ENCODE data around the gene INPP5B.
"Not testable (repeated sequence)": the region's sequence is repeated elsewhere in the genome, so short reads cannot be mapped to it uniquely, and the experiment has no call there.

Gene INPP5B

GRCh38 chr1:37978541-37978940 is 31.7 kb upstream of the INPP5B start:
- Histone ChIP-seq H3K4me1 (ENCODE audit: low read length) (no peaks in the 10 kb centered on the region), H4K20me1 (ENCODE audit: insufficient read depth, low read length) (no peaks in the 10 kb centered on the region), H3K27me3 (replicated peaks; ENCODE audit: insufficient read depth, low read length) (no peaks in the 10 kb centered on the region), H3K4me2 (ENCODE audit: low read depth, low read length) (no peak overlapping the region), H3K36me3 (replicated peaks; ENCODE audit: insufficient read depth, low read length) (peaks cover 13% of the 10 kb centered on the region; the same call in 1 of the 2 replicates), H3K4me3 (ENCODE audit: low read length) (no peak overlapping the region), H3K9ac (ENCODE audit: low read length) (no peak overlapping the region), H3K9me2 (replicated peaks; ENCODE audit: insufficient read depth, low read length) (no peaks in the 10 kb centered on the region), H3K27ac (ENCODE audit: low read length) (no peak overlapping the region), H3K9me3 (replicated peaks; ENCODE audit: insufficient read depth, low read length) (no peaks in the 10 kb centered on the region), H3F3A (ENCODE audit: insufficient read depth, low read length) (no peaks in the 10 kb centered on the region), H3K79me2 (ENCODE audit: low read length) (peaks cover 5% of the 10 kb centered on the region), H2AFZ (ENCODE audit: low read length) (no peak overlapping the region)
- no peak for DNase-seq
- no peak for TF ChIP-seq CTCF (IDR thresholded peaks at IDR 0.05; ENCODE audit: low read length)
- TF ChIP-seq EZH2 (optimal IDR thresholded peaks at IDR 0.05; ENCODE audit: low read depth, low read length) = no peak
- TF ChIP-seq EZH2phosphoT487 (IDR thresholded peaks at IDR 0.05; ENCODE audit: low read length) = no peak

DNA sequence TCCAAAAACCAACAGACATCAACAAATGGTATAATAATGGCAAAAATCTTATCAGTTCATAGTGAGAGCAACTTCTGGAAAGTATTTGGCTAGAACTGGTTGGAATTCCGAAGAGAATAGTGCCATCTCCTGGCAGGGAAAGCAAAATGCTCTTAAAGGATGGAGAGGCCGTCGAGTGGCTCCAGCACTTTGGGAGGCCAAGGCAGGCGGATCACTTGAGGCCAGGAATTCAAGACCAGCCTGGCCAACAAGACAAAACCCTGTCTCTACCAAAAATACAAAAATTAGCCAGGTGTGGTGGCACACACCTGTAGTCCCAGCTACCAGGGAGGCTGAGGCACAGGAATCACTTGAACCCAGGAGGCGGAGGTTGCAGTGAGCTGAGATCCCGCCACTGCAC is 28.2 kb upstream of the INPP5B start:
- not testable (repeated sequence) for H3K4me3 ChIP-seq (ENCODE audit: low read length); H3K27ac ChIP-seq (ENCODE audit: low read length); H3K4me2 ChIP-seq (ENCODE audit: low read depth, low read length); H3F3A ChIP-seq (ENCODE audit: insufficient read depth, low read length); H3K27me3 ChIP-seq (replicated peaks; ENCODE audit: insufficient read depth, low read length); H3K9ac ChIP-seq (ENCODE audit: low read length); H2AFZ ChIP-seq (ENCODE audit: low read length); H4K20me1 ChIP-seq (ENCODE audit: insufficient read depth, low read length); DNase-seq; H3K79me2 ChIP-seq (ENCODE audit: low read length); H3K4me1 ChIP-seq (ENCODE audit: low read length); H3K9me2 ChIP-seq (replicated peaks; ENCODE audit: insufficient read depth, low read length); H3K9me3 ChIP-seq (replicated peaks; ENCODE audit: insufficient read depth, low read length)
- H3K36me3 ChIP-seq (replicated peaks; ENCODE audit: insufficient read depth, low read length) = peaks cover 13% of the 10 kb centered on the region; the same call in 1 of the 2 replicates
- TF ChIP-seq CTCF (IDR thresholded peaks at IDR 0.05; ENCODE audit: low read length) = peak; percentile 22; the same call in 1 of the 2 replicates

- Histone ChIP-seq H3K9me3 (replicated peaks; ENCODE audit: insufficient read depth, low read length) (no peaks in the 10 kb centered on the region), H3K4me2 (ENCODE audit: low read depth, low read length) (no peak overlapping the region), H3K9me2 (replicated peaks; ENCODE audit: insufficient read depth, low read length) (no peaks in the 10 kb centered on the region), H3K27me3 (replicated peaks; ENCODE audit: insufficient read depth, low read length) (no peaks in the 10 kb centered on the region), H3K9ac (ENCODE audit: low read length) (no peak overlapping the region), H4K20me1 (ENCODE audit: insufficient read depth, low read length) (no peaks in the 10 kb centered on the region), H3K36me3 (replicated peaks; ENCODE audit: insufficient read depth, low read length) (peaks cover 12% of the 10 kb centered on the region; the same call in 1 of the 2 replicates), H3K79me2 (ENCODE audit: low read length) (no peaks in the 10 kb centered on the region), H3K4me1 (ENCODE audit: low read length) (no peaks in the 10 kb centered on the region), H2AFZ (ENCODE audit: low read length) (no peak overlapping the region), H3K27ac (ENCODE audit: low read length) (no peak overlapping the region), H3K4me3 (ENCODE audit: low read length) (no peak overlapping the region), H3F3A (ENCODE audit: insufficient read depth, low read length) (no peaks in the 10 kb centered on the region)
- no peak for DNase-seq
- TF ChIP-seq EZH2 (optimal IDR thresholded peaks at IDR 0.05; ENCODE audit: low read depth, low read length) = no peak
- TF ChIP-seq CTCF (IDR thresholded peaks at IDR 0.05; ENCODE audit: low read length) = no peak
- TF ChIP-seq EZH2phosphoT487 (IDR thresholded peaks at IDR 0.05; ENCODE audit: low read length) = no peak
These were observed 27.7 kb upstream of the INPP5B start for GRCh38 chr1:37974567-37974966.

- not testable (repeated sequence) for H3K9me2 ChIP-seq (replicated peaks; ENCODE audit: insufficient read depth, low read length); H3K27me3 ChIP-seq (replicated peaks; ENCODE audit: insufficient read depth, low read length); H2AFZ ChIP-seq (ENCODE audit: low read length); H3K9ac ChIP-seq (ENCODE audit: low read length); H3K4me1 ChIP-seq (ENCODE audit: low read length); H3K4me2 ChIP-seq (ENCODE audit: low read depth, low read length); H3F3A ChIP-seq (ENCODE audit: insufficient read depth, low read length); H3K9me3 ChIP-seq (replicated peaks; ENCODE audit: insufficient read depth, low read length); H3K79me2 ChIP-seq (ENCODE audit: low read length); DNase-seq; H3K27ac ChIP-seq (ENCODE audit: low read length); H3K4me3 ChIP-seq (ENCODE audit: low read length); H4K20me1 ChIP-seq (ENCODE audit: insufficient read depth, low read length)
- H3K36me3 ChIP-seq (replicated peaks; ENCODE audit: insufficient read depth, low read length) = peaks cover 20% of the 10 kb centered on the region
These were observed 26.8 kb upstream of the INPP5B start for GRCh38 chr1:37973684-37974083.

Data from MM.1S (cell line).